Prostate gland (tissue), 2 donors: ENCODE measurements around the gene C11orf58. TPM values are rescaled to one million over a fixed set of nuclear protein-coding genes. Genes with fewer than 3 reads are reported as not detected.

Experiments used
- DNase-seq: peaks from one replicate; pipeline ENCODE4 v3.0.0-alpha.2; 2019; ENCODE audit warnings: low spot score
- H3K27ac ChIP-seq, 2 donors: fragments of 200-600 bp; sonication (generic); 2 replicates each; pipeline ENCODE4 v1.5.1; 2017 to 2019
- H3K27me3 ChIP-seq: fragments of 200-600 bp; sonication (generic); replicated peaks from 2 replicates; pipeline ENCODE4 v1.5.1; 2019; ENCODE audit not compliant: insufficient read depth
- H3K36me3 ChIP-seq, 2 donors: fragments of 200-600 bp; sonication (generic); 1 replicate in 1 of 2; 2 replicates in 1 of 2; pipeline versions ENCODE4 v1.5.1 to v1.8.1; 2017 to 2019
- H3K4me1 ChIP-seq: fragments of 200-600 bp; sonication (generic); replicated peaks from 2 replicates; pipeline ENCODE4 v1.5.1; 2019
- H3K4me3 ChIP-seq, 2 donors: fragments of 200-600 bp; sonication (generic); 2 replicates each; pipeline ENCODE4 v1.5.1; 2017 to 2019
- H3K9me3 ChIP-seq: fragments of 200-600 bp; sonication (generic); 2 replicates; pipeline ENCODE4 v1.5.1; 2017
- CTCF ChIP-seq, 4 experiments: fragments of 200-600 bp in 2 of 4; fragments of 450-650 bp in 2 of 4; sonication (generic) in 2 of 4; IDR thresholded peaks; 1 replicate in 3 of 4; 2 replicates in 1 of 4; pipeline ENCODE4 v1.5.1; 2016 to 2019; ENCODE audit warnings: antibody characterized with exemption in 4 of 4, mild to moderate bottlenecking in 2 of 4, moderate library complexity in 2 of 4
- POLR2A ChIP-seq: fragments of 450-650 bp; IDR thresholded peaks from one replicate; pipeline ENCODE4 v1.6.1; 2016; ENCODE audit warnings: antibody characterized with exemption, mild to moderate bottlenecking
- POLR2AphosphoS5 ChIP-seq: sonication (generic); formaldehyde crosslinking; IDR thresholded peaks from one replicate; pipeline ENCODE4 v1.6.1; 2017; ENCODE audit warnings: antibody characterized with exemption
- WGBS: methylation state at CpG from one replicate; pipeline ENCODE4 v1.1.5; 2018; 5-methylcytosine and 5-hydroxymethylcytosine counted together
- intact Hi-C: fragments of 100-400 bp; cut with DNase I; formaldehyde crosslinking; loops from one replicate; pipeline ENCODE4 v1.14.2; 2022
- total RNA-seq, 2 donors: library from RNA; depleted of rRNA; stranded (reverse); fragments of >200 nt; gene quantifications; one replicate each; pipeline ENCODE4 v1.1.0, GENCODE V29; 2016

Gene C11orf58
- total RNA-seq, 2 donors from 2014 or later, result 128 to 171 TPM

DNA sequence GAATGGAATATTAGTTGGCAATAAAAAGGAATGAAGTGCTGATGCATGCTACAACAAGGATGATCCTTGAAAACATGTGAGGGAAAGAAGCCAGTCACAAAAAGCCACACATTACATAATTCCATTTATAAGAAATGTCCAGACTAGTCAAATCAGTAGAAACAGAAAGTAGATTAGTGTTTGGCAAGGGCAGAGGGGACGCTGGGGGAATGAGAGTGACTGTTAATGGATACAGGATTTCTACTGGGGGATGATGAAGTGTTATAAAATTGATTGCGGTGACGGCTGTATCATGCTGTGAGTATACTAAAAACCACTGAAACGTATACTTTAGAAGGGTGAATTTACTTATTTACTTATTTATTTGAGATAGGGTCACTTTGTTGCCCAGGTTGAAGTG, 57.9 kb downstream of the C11orf58 start:
- H3K4me3 ChIP-seq, result no peak overlapping the region
- H3K4me1 ChIP-seq, result no peaks in the 10 kb centered on the region
- no peaks in the 10 kb centered on the region for H3K9me3 ChIP-seq
- TF ChIP-seq POLR2AphosphoS5, result no peak
- no peak for TF ChIP-seq CTCF (IDR thresholded peaks at IDR 0.05)
- TF ChIP-seq POLR2A, result no peak
- no peaks in the 10 kb centered on the region for H3K36me3 ChIP-seq
- intact Hi-C loops, result loop anchor here (10.0 kb wide), 1 partner anchor 138 kb away; no protein-coding TSS in a partner anchor
- no peaks in the 10 kb centered on the region for H3K27me3 ChIP-seq
- 88% methylated on average over 4 of the region's 4 CpGs for WGBS
- DNase-seq, result no peak
- no peak overlapping the region for H3K27ac ChIP-seq

GRCh38 chr11:16797776-16798175, 59.3 kb downstream of the C11orf58 start:
- Histone ChIP-seq H3K27me3 (no peaks in the 10 kb centered on the region), H3K4me3 (no peak overlapping the region), H3K4me1 (no peaks in the 10 kb centered on the region), H3K27ac (no peak overlapping the region), H3K9me3 (no peaks in the 10 kb centered on the region), H3K36me3 (no peaks in the 10 kb centered on the region)
- WGBS, result 68% methylated on average over 3 of the region's 3 CpGs
- no peak for DNase-seq
- TF ChIP-seq POLR2AphosphoS5 (no peak), CTCF (IDR thresholded peaks at IDR 0.05) (no peak), POLR2A (no peak)
- intact Hi-C loops, result loop anchor here (10.0 kb wide), 1 partner anchor 137 kb away; no protein-coding TSS in a partner anchor

DNA sequence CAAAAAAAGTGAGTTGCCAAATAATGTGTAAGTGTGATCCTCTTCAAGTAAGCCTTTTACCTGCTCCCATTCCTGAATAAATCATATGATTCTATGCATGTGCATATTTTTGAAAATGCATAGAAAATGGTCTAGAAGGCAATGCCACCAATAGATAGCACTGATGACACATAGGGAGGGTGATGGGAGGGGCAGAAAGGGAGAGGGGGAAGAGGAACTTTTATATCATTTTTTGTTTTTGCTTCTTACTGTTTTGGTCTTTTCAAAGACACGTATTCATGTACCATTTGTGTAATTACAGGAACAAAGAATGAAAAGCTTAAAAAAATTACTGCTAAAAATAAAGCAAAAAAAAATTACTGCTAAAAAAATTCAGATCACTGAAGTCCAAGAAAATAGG, 60.8 kb downstream of the C11orf58 start:
- intact Hi-C loops, result loop anchor here (10.0 kb wide), 1 partner anchor 136 kb away; no protein-coding TSS in a partner anchor
- TF ChIP-seq POLR2A (no peak), CTCF (IDR thresholded peaks at IDR 0.05) (no peak), POLR2AphosphoS5 (no peak)
- DNase-seq, result no peak
- Histone ChIP-seq H3K4me3 (no peak overlapping the region), H3K27me3 (no peaks in the 10 kb centered on the region), H3K36me3 (no peaks in the 10 kb centered on the region), H3K9me3 (no peaks in the 10 kb centered on the region), H3K4me1 (no peaks in the 10 kb centered on the region), H3K27ac (no peak overlapping the region)
- WGBS, result 86% methylated on average over 1 of the region's 1 CpG

DNA sequence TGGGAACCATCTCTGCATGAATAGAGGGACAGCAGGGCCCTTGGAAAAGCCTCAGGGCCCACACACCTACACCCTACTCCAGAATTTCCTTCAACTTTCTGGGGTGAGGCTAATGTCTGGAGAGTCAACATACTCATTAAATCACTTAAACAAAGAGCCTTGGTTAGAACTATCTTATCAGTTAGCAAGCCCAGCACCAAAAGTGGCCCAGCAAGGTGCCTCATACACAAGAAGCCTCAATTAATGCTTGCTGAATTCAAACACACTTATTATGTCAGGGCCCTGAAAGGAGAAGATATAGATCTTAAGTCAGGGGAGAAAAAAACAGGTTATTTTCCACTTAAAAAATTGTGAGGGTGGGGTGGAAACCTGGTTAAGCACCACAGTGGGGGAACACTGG, 61.4 kb downstream of the C11orf58 start:
- no peak overlapping the region for H3K27ac ChIP-seq
- TF ChIP-seq POLR2AphosphoS5 (no peak), POLR2A (no peak), CTCF (IDR thresholded peaks at IDR 0.05) (no peak)
- no peaks in the 10 kb centered on the region for H3K36me3 ChIP-seq
- no peak overlapping the region for H3K4me3 ChIP-seq
- no peak for DNase-seq
- H3K4me1 ChIP-seq, result no peaks in the 10 kb centered on the region
- intact Hi-C loops, result loop anchor here (10.0 kb wide), 1 partner anchor 135 kb away; no protein-coding TSS in a partner anchor
- H3K9me3 ChIP-seq, result no peaks in the 10 kb centered on the region
- no peaks in the 10 kb centered on the region for H3K27me3 ChIP-seq

DNA sequence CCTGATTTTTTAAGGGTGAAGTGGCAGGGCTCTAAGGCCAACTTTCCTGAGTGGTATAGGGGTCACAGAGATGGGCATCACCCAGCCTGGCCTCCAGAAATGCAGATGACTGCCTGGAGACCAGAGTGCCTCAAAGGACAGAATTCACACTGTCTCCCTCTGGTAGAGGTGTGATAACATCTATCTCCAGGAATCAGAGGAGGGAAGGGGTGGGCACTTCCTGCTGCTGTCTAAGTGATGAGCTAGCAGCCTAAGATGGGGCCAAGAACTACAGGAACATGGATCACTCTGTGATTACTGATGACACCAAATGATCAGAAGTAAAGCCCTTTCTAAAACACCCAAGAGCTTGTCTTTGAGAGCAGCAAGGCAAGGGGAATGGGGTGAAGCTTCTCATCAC, 61.9 kb downstream of the C11orf58 start:
- intact Hi-C loops, result no loop called here
- TF ChIP-seq CTCF (IDR thresholded peaks at IDR 0.05) (no peak), POLR2AphosphoS5 (no peak), POLR2A (no peak)
- no peak overlapping the region for H3K4me3 ChIP-seq
- DNase-seq, result no peak
- no peaks in the 10 kb centered on the region for H3K4me1 ChIP-seq
- no peaks in the 10 kb centered on the region for H3K27me3 ChIP-seq
- H3K9me3 ChIP-seq, result no peaks in the 10 kb centered on the region
- H3K36me3 ChIP-seq, result no peaks in the 10 kb centered on the region
- no peak overlapping the region for H3K27ac ChIP-seq
